HG03378 (cell line): ENCODE measurements around the gene RPS6KC1.
"Not testable (repeated sequence)": the region's sequence is repeated elsewhere in the genome, so short reads cannot be mapped to it uniquely, and the experiment has no call there.

Source experiments
- ATAC-seq: cut with Tn5 transposase; IDR thresholded peaks from one replicate; pipeline ENCODE4 v1.9.1; 2021; ENCODE audit warnings: mild to moderate bottlenecking, moderate library complexity; ENCODE audit not compliant: unreplicated experiment

RPS6KC1 gene

DNA sequence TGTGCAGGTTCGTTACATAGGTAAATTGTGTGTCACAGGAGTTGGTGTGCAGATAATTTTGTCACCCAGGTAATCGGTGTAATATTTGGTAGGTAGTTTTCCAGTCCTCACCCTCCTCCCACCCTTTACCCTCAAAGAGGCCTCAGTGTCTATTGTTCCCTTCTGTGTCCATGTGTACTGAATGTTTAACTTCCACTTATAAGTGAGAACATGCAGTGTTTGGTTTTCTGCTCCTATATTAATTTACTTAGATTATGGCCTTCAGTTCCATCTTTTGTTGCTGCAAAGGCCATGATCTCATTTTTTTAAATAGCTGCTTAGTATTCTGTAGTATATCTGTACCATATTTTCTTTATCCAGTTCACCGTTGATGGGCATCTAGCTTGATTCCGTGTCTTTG lies 87.3 kb downstream of the RPS6KC1 start:
- ATAC-seq: no peak

GRCh38 chr1:213138892-213139291 lies 87.9 kb downstream of the RPS6KC1 start:
- ATAC-seq: no peak

- ATAC-seq: no peak
These were observed 97.9 kb downstream of the RPS6KC1 start for GRCh38 chr1:213148905-213149304.

DNA sequence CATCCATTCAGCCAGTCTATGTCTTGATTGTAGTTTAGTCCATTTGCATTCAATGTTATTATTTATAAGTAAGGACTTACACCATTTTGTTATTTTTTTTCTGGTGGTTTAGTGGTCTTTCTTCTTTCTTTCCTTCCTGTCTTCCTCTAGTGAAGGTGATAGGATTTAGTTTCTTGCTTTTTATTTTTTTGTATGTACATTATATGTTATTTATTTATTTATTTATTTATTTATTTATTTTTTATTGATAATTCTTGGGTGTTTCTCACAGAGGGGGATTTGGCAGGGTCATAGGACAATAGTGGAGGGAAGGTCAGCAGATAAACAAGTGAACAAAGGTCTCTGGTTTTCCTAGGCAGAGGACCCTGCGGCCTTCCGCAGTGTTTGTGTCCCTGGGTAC lies 99.0 kb downstream of the RPS6KC1 start:
- not testable (repeated sequence) for ATAC-seq

DNA sequence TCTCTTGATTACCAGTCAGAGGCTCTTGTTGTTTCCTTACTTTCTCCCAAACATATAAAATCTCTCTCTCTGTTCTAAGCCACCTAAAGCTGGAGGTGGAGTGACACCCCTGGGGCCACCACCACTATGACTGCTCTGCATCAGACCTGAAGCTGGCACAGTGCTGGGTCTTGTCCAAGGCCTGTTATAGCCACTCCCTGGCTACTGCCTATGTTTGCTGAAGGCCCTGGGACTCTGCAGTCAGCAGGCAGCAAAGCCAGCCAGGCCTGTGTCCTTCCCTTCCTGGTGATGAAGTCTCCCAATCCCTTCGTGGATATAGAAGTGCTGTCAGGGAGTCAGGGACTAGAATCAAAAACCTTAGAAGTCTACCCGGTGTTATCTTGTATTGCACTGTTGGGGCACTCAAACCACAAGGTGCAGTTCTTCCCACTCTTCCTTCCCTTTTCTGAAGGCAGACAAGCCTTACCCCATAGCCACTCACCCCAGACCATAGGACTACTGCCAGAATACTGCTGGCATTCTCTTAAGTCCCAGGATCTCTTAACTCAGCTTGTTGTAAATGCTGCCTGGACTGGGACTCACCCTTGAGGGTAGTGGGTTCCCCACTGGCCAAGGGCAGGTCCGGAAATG lies 103.1 kb downstream of the RPS6KC1 start:
- ATAC-seq: no peak

GRCh38 chr1:213159376-213159775 lies 108.3 kb downstream of the RPS6KC1 start:
- no peak for ATAC-seq

DNA sequence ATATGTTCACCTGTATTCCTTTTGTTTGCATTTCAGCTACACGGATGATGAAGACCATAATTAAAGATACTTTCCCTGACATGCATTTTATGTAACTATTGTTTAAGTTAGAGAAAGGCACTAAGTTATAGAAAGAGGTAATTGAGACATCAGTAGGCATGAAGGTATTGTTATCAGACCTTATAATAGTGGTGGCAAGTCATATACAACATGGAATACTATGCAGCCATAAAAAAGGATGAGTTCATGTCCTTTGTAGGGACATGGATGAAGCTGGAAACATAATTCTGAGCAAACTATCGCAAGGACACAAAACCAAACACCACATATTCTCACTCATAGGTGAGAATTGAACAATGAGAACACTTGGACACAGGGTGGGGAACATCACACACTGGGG lies 109.4 kb downstream of the RPS6KC1 start:
- ATAC-seq: not testable (repeated sequence)

- no peak for ATAC-seq
These were observed 111.3 kb downstream of the RPS6KC1 start for GRCh38 chr1:213162338-213162737.

GRCh38 chr1:213162862-213163261 lies 111.8 kb downstream of the RPS6KC1 start:
- ATAC-seq: no peak

- ATAC-seq: no peak
These were observed 112.3 kb downstream of the RPS6KC1 start for GRCh38 chr1:213163278-213163711.

DNA sequence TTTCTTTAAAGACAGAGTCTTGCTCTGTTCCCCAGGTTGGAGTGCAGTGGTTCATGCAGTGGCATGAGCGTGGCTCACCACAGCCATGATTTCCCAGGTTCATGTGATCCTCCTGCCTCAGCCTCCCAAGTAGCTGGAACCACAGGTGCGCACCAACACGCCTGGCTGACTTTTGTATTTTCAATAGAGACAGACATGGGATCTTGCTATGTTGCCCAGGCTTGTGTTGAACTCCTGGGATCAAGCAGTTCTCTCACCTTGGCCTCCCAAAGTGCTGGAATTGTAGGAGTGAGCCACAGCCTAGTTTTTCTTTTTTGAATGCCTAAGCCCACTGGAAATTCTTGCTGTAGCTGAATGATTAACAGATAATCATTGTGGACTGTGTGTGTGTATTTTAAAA lies 113.5 kb downstream of the RPS6KC1 start:
- no peak for ATAC-seq

- ATAC-seq: no peak
These were observed 115.8 kb downstream of the RPS6KC1 start for GRCh38 chr1:213166852-213167251.

DNA sequence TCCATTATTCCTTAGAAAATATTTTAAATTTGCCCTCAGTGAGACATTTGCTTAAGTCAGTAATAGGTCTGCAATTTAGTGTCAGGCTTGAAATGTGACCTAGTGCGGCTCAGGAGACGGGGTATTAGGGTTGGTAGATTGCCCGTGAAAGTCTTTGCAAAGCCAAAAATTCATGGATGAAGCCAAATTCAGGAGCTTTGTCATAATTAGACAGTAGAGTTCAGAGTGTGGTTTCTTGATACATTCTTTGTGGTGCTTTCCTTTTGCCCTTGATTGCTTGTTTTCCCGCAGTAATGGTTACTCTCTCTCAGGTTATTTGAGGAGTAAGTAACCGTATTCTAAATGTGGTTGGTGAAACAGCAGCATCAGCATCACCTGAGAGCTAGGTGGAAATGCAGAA lies 120.7 kb downstream of the RPS6KC1 start:
- ATAC-seq: no peak

DNA sequence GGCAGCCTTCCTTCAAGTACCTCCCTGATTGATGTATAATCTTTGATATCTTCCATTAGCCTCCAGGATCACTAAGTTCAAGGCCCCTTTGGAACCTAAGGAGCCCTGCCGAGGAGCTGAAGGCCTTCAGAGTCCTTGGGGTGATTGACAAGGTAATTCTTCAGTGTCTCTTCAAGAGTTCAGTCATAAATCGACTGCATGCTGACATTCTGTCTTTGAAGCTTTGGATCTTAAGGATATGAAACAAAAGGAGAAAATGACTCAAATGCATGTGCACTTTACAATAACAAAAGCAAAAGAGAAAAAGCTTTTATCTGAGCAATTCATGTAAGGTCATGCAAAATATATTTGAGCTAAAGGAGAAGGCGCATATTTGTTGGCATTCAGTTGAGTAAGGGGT lies 125.3 kb downstream of the RPS6KC1 start:
- ATAC-seq: no peak

DNA sequence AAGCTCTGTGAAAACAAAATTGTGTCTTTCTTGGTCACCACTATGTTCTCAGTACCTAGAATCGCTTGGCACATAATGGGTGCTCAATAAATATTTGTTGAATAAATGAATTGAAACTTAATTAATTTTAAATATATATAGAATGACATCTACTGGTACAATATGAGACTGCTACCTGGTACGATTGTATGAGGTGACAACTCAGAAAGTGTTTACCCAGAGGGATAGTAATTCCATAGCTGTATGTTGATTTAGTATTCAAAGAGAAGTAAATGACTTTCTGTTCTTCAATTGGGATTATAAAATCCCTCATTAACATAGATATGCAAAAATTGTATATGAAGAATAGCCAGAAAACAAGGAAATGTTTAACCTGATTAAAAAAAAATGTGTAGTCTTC lies 128.7 kb downstream of the RPS6KC1 start:
- no peak for ATAC-seq

GRCh38 chr1:213180833-213181232 lies 129.8 kb downstream of the RPS6KC1 start:
- no peak for ATAC-seq

DNA sequence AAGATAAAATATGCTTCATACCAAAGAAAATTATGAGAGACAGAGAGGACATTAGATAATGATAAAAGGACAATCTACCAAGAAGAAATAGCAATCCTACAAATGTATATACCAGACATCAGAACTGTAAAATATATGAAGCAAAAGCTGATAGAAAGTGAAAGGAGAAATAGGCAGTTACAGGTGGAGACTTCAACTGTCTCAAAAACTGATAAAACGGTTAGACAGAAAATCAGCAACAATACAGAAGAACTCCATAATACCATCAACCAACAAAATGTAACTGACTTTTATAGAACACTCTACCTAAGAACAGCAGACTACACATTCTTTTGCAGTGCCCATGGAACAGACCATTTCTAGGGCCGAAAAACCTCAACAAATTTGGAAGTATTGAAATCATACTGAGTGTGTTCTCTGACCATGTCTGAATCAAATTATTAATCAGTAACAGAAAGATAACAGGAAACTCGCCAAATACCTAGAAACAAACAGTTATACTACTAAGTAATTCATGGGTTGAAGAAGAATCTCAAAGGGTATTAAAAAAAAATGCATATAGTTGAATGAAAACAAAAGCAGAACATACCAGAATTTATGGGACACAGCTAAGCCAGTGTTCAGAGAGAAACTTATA lies 132.1 kb downstream of the RPS6KC1 start:
- ATAC-seq: no peak

GRCh38 chr1:213186168-213186567 lies 135.1 kb downstream of the RPS6KC1 start:
- no peak for ATAC-seq

DNA sequence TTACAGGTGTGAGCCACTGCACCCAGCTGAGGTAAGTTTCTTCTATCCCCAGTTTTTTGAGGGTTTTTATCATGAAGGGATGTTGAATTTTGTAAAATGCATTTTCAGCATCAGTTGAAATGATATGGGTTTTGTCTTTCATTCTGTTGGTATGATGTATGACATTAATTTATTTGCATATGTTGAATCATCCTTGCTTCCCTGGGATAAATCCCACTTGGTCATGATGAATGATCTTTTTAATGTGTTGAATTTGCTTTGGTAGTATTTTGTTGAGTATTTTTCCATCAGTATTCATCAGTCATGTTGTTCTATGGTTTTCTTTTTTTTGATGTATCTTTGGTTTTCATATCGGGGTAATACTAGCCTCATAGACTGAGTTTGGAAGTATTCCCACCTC lies 141.0 kb downstream of the RPS6KC1 start:
- no peak for ATAC-seq

DNA sequence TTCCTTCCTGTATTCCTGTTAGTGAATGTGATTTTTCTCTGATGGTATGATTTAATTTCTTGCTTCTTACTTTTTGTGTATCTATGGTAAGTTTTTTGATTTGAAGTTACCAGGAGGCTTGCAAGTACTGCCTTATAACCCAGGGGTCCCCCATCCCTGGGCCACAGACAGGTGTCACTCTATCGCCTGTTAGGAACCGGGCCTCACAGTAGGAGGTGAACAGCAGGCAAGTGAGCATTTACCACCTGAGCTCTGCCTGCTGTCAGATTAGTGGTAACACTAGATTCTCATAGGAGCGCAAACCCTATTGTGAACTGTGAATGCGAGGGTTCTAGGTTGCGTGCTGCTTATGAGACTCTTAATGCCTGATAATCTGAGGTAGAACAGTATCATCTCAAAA lies 143.3 kb downstream of the RPS6KC1 start:
- ATAC-seq: no peak

- no peak for ATAC-seq
These were observed 143.8 kb downstream of the RPS6KC1 start for GRCh38 chr1:213194855-213195254.

DNA sequence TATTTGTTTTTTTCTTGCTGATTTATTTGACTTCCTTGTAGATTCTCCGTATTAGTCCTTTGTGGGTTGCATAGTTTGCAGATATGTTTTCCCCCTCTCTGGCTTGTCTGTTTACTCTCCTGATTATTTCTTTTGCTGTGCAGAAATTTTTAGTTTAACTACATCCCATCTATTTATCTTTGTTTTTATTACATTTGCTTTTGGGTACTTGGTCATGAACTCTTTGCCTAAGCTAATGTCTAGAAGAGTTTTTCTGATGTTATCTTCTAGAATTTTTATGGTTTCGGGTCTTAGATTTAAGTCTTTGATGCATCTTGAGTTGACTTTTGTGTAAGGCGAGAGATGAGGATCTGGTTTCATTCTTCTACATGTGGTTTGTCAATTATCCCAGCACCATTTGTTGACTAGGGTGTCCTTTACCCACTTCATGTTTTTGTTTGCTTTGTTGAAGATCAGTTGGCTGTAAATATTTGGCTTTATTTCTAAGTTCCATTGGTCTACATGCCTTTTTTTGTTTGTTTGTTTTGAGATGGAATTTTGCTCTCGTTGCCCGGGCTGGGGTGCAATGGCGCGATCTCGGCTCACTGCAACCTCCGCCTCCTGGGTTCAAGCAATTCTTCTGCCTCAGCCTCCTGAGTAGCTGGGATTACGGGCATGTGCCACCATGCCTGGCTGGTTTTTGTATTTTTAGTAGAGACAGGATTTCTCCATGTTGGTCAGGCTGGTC lies 145.4 kb downstream of the RPS6KC1 start:
- not testable (repeated sequence) for ATAC-seq
